WERI-Rb-1 (cell line): ENCODE results near the gene AK3.
A peak's percentile ranks its signal among the peaks of the same experiment; 100 is the strongest.
"Not testable (repeated sequence)": the region's sequence is repeated elsewhere in the genome, so short reads cannot be mapped to it uniquely, and the experiment has no call there.

Experiments
- DNase-seq: peaks from one replicate; pipeline ENCODE4 v3.0.0-alpha.2; 2020
- H3K27ac ChIP-seq: fragments of 250-450 bp; sonication (Bioruptor Pico); 2 replicates; pipeline ENCODE4 v1.5.1; 2020; ENCODE audit warnings: mild to moderate bottlenecking, moderate library complexity
- H3K27me3 ChIP-seq: fragments of 250-450 bp; sonication (Bioruptor Pico); 2 replicates; pipeline ENCODE4 v1.5.1; 2021; ENCODE audit warnings: mild to moderate bottlenecking, low read depth, moderate library complexity; ENCODE audit not compliant: insufficient read depth, severe bottlenecking
- H3K36me3 ChIP-seq: fragments of 250-450 bp; sonication (Bioruptor Pico); 2 replicates; pipeline ENCODE4 v1.5.1; 2020; ENCODE audit warnings: mild to moderate bottlenecking, moderate library complexity
- H3K4me3 ChIP-seq: 2 replicates; pipeline ENCODE4 v1.5.1; 2011; ENCODE audit warnings: low read depth, mild to moderate bottlenecking, control low read depth, low read length
- H3K9me3 ChIP-seq: fragments of 250-450 bp; sonication (Bioruptor Pico); 2 replicates; pipeline ENCODE4 v1.5.1; 2021; ENCODE audit warnings: mild to moderate bottlenecking, moderate library complexity; ENCODE audit not compliant: severe bottlenecking
- TF ChIP-seq, protein P1 (sequence below): IDR thresholded peaks from 2 replicates; pipeline ENCODE4 v1.5.1; 2011; ENCODE audit warnings: low read depth, mild to moderate bottlenecking, control low read depth, inconsistent platforms, low read length

Gene AK3

DNA sequence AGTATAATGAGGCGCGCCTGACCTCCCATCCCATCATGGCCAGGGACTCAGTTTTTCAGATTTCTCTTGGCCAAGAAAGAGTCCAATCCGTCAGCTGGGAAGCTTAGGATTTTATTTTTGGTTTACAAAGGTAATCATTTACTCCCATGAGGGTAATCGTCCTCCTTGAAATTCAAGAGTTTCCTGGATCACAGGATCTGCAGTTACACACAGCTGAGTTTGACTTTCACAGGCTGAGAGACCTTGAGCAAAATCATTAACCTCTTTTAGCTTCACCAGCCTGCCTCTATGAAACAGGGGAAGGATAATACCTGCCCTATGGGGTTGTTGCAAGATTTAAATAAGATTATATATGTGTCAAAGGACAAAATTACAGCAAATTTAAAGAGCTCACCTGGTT, 15.4 kb upstream of the AK3 start:
- no peaks in the 10 kb centered on the region for H3K27me3 ChIP-seq
- no peak overlapping the region for H3K4me3 ChIP-seq
- H3K36me3 ChIP-seq: no peaks in the 10 kb centered on the region
- TF ChIP-seq, protein P1, sequence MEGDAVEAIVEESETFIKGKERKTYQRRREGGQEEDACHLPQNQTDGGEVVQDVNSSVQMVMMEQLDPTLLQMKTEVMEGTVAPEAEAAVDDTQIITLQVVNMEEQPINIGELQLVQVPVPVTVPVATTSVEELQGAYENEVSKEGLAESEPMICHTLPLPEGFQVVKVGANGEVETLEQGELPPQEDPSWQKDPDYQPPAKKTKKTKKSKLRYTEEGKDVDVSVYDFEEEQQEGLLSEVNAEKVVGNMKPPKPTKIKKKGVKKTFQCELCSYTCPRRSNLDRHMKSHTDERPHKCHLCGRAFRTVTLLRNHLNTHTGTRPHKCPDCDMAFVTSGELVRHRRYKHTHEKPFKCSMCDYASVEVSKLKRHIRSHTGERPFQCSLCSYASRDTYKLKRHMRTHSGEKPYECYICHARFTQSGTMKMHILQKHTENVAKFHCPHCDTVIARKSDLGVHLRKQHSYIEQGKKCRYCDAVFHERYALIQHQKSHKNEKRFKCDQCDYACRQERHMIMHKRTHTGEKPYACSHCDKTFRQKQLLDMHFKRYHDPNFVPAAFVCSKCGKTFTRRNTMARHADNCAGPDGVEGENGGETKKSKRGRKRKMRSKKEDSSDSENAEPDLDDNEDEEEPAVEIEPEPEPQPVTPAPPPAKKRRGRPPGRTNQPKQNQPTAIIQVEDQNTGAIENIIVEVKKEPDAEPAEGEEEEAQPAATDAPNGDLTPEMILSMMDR: no peak
- no peak for DNase-seq
- H3K9me3 ChIP-seq: no peaks in the 10 kb centered on the region
- H3K27ac ChIP-seq: no peak overlapping the region

DNA sequence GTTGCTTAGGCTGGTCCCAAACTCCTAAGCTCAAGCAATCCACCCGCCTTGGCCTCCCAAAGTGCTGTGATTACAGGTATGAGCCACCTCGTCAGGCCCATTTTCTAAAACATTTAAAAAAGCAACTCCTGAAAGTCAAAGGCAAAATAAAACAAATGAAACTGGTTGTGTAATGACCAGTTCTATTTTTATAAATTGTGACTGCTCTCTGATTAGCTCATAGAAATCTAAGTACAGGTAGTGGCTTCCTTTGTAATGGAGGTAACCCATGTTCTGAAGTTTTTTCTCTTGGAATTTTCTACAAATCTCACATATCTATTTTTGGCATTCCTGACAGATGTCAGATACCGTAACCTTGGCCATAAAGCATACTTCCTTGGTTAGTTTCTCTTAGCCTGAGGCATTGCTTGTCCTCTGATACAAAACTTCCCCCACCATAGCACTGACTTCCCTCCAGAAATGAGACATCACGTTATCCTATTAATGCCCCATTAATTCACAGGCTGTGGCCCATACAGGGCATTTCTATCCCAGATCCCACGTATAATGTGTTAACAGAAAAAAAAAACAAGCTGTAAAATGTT, 14.1 kb upstream of the AK3 start:
- Histone ChIP-seq H3K27ac (no peak overlapping the region), H3K9me3 (no peaks in the 10 kb centered on the region), H3K36me3 (no peaks in the 10 kb centered on the region), H3K4me3 (no peak overlapping the region), H3K27me3 (no peaks in the 10 kb centered on the region)
- DNase-seq: no peak
- TF ChIP-seq, protein P1: no peak

DNA sequence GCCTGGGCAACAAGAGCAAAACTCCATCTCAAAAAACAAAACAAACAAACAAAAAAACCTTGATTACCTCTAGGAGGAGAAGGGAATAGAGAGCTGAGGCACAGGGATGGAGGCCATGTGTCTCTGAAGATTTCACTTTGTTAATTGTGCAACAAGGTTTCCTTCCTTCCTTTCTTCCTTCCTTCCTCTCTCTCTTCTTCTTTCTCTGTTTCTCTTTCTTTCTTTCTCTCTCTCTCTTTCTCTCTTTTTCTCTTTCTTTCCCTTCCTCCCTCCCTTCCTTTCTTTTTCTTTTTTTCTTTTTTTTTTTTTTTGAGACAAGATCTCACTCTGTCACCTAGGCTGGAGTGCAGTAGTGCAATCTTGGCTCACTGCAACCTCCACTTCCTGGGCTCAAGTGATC, 13.5 kb upstream of the AK3 start:
- not testable (repeated sequence) for H3K27me3 ChIP-seq, H3K27ac ChIP-seq, H3K9me3 ChIP-seq, H3K4me3 ChIP-seq, H3K36me3 ChIP-seq, DNase-seq

DNA sequence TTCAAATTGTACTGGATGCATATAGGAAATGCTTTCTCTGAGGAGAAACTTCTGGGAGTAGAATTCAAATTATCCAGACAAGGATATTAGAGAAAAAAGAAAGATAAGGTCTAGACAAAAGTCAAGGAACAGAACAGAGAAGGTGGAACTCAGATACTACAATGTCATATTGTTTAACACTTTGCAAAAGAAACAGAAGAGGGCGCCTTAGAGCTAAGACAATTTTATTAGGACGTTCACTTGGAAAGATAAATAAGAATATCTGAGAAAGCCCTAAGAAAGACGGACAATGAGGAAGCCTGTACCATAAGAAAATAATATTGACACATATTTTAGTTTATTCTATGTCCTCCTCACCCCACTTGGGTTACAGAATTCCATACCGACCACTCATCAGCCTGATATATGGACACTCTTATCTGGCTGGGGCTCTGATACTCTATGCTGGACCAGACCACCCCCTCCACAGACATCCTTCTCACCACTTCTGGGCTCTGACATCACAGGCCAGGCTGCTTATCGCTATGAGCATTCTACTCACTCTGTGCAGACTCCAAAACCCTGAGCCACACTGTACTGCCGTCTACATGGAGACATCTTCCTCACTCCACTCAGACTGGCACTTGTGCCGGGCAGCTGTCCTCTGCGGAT, 9.1 kb upstream of the AK3 start:
- Histone ChIP-seq H3K27ac (no peak overlapping the region), H3K4me3 (no peak overlapping the region), H3K9me3 (no peaks in the 10 kb centered on the region), H3K36me3 (no peaks in the 10 kb centered on the region), H3K27me3 (no peaks in the 10 kb centered on the region)
- TF ChIP-seq, protein P1: peak; percentile 18; the same call in 1 of the 2 replicates
- no peak for DNase-seq

DNA sequence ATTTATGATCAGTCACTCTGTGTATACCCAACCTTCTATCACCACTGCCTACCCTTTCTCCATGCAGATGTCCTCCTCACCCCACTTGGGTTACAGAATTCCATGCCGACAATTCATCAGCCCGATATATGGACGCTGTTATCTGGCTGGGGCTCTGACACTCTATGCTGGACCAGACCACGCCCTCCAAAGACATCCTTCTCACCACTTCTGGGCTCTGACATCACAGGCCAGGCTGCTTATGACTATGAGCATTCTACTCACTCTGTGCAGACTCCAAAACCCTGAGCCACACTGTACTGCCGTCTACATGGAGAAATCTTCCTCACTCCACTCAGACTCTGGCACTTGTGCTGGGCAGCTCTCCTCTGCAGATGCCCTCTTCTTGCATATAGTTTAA, 7.6 kb upstream of the AK3 start:
- Histone ChIP-seq H3K27me3 (no peaks in the 10 kb centered on the region), H3K9me3 (no peaks in the 10 kb centered on the region), H3K36me3 (no peaks in the 10 kb centered on the region), H3K4me3 (no peak overlapping the region), H3K27ac (no peak overlapping the region)
- no peak for DNase-seq
- TF ChIP-seq, protein P1: no peak

DNA sequence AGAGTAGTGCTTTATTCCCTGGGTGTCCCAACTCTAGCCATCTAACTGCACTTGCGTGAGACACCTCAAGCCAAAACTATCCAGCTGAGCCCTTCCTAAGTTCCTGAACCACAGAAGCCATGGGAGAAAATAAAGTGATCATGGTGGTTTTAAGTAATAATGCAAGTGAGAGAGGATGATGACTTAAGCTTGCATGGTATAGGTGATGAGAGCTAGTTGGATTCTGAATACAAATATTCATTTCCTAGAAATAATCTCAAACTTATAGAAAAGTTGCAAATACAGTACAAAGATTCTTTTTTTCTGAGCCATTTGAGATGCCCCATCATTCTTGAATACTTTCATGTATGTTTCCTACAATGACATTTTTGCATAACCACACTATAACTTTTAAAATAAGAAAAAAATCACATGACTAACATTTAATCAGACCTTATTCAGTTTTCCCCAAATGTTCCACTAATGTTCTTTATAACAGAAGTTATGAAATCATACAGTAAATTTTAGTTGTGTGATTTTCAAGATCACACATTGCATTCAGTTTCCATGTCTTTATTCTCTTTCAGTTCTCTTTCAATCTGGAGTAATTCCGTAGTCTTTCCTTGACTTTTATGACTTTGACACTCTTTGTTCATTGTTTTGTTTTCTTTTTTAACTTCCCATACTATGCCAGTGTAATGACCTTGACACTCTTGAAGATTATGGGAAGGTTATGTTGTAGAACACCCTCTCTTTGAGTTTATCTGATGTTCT, 5.5 kb upstream of the AK3 start:
- H3K27me3 ChIP-seq: no peaks in the 10 kb centered on the region
- no peaks in the 10 kb centered on the region for H3K36me3 ChIP-seq
- DNase-seq: no peak
- H3K9me3 ChIP-seq: no peaks in the 10 kb centered on the region
- H3K4me3 ChIP-seq: no peak overlapping the region
- TF ChIP-seq, protein P1: no peak
- no peak overlapping the region for H3K27ac ChIP-seq
